Breast epithelium (tissue), 3 donors: Measurements from ENCODE around the gene SLC30A10.

ENCODE experiments used
- POLR2A ChIP-seq: fragments of 450-650 bp; IDR thresholded peaks from one replicate; pipeline ENCODE4 v1.6.1; 2016; ENCODE audit warnings: antibody characterized with exemption, mild to moderate bottlenecking, moderate library complexity
- TF ChIP-seq, protein P1 (sequence below), 3 donors: fragments of 450-650 bp; IDR thresholded peaks; one replicate each; pipeline ENCODE4 v1.5.1; 2016 to 2017; ENCODE audit warnings: antibody characterized with exemption in 3 of 3, mild to moderate bottlenecking in 3 of 3, moderate library complexity in 3 of 3

DNA sequence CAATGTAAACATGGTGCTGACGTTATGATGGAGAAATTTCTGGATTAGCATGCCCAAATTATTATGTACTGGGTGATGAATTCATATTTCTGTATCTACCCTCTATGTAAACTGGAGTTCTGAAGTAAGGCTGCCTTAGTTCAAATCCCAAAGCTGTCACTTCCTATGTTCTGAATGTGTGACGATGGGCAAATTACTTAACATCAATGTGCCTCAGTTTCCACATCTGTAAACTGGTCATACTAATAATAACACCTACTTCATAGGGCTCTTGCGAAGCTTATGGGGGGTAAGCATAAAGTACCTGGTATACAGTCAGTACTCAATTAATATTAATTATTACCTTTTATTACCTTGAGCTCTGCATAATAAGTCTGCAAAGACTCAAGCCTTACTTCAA lies 45.6 kb downstream of the SLC30A10 start:
- TF ChIP-seq, protein P1, sequence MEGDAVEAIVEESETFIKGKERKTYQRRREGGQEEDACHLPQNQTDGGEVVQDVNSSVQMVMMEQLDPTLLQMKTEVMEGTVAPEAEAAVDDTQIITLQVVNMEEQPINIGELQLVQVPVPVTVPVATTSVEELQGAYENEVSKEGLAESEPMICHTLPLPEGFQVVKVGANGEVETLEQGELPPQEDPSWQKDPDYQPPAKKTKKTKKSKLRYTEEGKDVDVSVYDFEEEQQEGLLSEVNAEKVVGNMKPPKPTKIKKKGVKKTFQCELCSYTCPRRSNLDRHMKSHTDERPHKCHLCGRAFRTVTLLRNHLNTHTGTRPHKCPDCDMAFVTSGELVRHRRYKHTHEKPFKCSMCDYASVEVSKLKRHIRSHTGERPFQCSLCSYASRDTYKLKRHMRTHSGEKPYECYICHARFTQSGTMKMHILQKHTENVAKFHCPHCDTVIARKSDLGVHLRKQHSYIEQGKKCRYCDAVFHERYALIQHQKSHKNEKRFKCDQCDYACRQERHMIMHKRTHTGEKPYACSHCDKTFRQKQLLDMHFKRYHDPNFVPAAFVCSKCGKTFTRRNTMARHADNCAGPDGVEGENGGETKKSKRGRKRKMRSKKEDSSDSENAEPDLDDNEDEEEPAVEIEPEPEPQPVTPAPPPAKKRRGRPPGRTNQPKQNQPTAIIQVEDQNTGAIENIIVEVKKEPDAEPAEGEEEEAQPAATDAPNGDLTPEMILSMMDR (IDR thresholded peaks at IDR 0.05) = no peak
- TF ChIP-seq POLR2A = no peak
